ENCODE measurements around the gene USP49. TPM values are rescaled to one million over a fixed set of nuclear protein-coding genes. Genes with fewer than 3 reads are reported as not detected.

USP49 gene
- total and polyA plus RNA-seq, 2 of the 13 experiments (the other 11 are each of a cell fraction or from before 2014, with no cell fraction given) = 2.9 to 4.3 TPM

GRCh38 chr6:41937472-41937860, 42.3 kb upstream of the USP49 start:
- CTCF ChIA-PET (ENCODE audit: low intra/inter-chr PET ratio, low total read pairs) = interaction anchor here (1.1 kb wide), 1 partner anchor 12 kb away, joined by 3 read pairs; no protein-coding TSS in a partner anchor
- TF ChIP-seq ZKSCAN5 (CRISPR knock-in tag; IDR thresholded peaks at IDR 0.05) (no peak), ZNF367 (CRISPR knock-in tag; IDR thresholded peaks at IDR 0.05; ENCODE audit: borderline replicate concordance) (no peak), LCORL (IDR thresholded peaks at IDR 0.05) (no peak), LCORL (CRISPR knock-in tag; IDR thresholded peaks at IDR 0.05) (no peak), SRSF9 (IDR thresholded peaks at IDR 0.05; ENCODE audit: borderline replicate concordance, insufficient read depth, low read depth, low read length, poor library complexity, severe bottlenecking) (no peak), BORCS8-MEF2B (CRISPR knock-in tag; IDR thresholded peaks at IDR 0.05) (no peak), ZNF775 (CRISPR knock-in tag; IDR thresholded peaks at IDR 0.05; ENCODE audit: borderline replicate concordance) (no peak), ZFP90 (CRISPR knock-in tag; IDR thresholded peaks at IDR 0.05; ENCODE audit: borderline replicate concordance) (no peak), HCFC1 (IDR thresholded peaks at IDR 0.05; ENCODE audit: low read depth, low read length) (no peak), MIXL1 (CRISPR knock-in tag; IDR thresholded peaks at IDR 0.05) (no peak), SMAD1 (CRISPR knock-in tag; IDR thresholded peaks at IDR 0.05; ENCODE audit: borderline replicate concordance, low read depth) (no peak), ZBED4 (CRISPR knock-in tag; IDR thresholded peaks at IDR 0.05; ENCODE audit: borderline replicate concordance) (no peak)
- TF ChIP-seq, protein P1, sequence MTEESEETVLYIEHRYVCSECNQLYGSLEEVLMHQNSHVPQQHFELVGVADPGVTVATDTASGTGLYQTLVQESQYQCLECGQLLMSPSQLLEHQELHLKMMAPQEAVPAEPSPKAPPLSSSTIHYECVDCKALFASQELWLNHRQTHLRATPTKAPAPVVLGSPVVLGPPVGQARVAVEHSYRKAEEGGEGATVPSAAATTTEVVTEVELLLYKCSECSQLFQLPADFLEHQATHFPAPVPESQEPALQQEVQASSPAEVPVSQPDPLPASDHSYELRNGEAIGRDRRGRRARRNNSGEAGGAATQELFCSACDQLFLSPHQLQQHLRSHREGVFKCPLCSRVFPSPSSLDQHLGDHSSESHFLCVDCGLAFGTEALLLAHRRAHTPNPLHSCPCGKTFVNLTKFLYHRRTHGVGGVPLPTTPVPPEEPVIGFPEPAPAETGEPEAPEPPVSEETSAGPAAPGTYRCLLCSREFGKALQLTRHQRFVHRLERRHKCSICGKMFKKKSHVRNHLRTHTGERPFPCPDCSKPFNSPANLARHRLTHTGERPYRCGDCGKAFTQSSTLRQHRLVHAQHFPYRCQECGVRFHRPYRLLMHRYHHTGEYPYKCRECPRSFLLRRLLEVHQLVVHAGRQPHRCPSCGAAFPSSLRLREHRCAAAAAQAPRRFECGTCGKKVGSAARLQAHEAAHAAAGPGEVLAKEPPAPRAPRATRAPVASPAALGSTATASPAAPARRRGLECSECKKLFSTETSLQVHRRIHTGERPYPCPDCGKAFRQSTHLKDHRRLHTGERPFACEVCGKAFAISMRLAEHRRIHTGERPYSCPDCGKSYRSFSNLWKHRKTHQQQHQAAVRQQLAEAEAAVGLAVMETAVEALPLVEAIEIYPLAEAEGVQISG (CRISPR knock-in tag; IDR thresholded peaks at IDR 0.05) = no peak
- TF ChIP-seq, protein P2, sequence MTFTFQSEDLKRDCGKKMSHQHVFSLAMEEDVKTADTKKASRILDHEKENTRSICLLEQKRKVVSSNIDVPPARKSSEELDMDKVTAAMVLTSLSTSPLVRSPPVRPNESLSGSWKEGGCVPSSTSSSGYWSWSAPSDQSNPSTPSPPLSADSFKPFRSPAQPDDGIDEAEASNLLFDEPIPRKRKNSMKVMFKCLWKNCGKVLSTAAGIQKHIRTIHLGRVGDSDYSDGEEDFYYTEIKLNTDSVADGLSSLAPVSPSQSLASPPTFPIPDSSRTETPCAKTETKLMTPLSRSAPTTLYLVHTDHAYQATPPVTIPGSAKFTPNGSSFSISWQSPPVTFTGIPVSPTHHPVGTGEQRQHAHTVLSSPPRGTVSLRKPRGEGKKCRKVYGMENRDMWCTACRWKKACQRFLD (CRISPR knock-in tag; IDR thresholded peaks at IDR 0.05; ENCODE audit: borderline replicate concordance) = no peak
- TF ChIP-seq, protein P3, sequence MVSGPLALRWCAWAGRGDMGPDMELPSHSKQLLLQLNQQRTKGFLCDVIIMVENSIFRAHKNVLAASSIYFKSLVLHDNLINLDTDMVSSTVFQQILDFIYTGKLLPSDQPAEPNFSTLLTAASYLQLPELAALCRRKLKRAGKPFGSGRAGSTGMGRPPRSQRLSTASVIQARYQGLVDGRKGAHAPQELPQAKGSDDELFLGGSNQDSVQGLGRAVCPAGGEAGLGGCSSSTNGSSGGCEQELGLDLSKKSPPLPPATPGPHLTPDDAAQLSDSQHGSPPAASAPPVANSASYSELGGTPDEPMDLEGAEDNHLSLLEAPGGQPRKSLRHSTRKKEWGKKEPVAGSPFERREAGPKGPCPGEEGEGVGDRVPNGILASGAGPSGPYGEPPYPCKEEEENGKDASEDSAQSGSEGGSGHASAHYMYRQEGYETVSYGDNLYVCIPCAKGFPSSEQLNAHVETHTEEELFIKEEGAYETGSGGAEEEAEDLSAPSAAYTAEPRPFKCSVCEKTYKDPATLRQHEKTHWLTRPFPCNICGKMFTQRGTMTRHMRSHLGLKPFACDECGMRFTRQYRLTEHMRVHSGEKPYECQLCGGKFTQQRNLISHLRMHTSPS (CRISPR knock-in tag; IDR thresholded peaks at IDR 0.05; ENCODE audit: low read depth) = no peak

More at GRCh38 chr6:41937472-41937860, 42.3 kb upstream of the USP49 start:
- no peak overlapping the region for H3K4me2 ChIP-seq (ENCODE audit: low read depth, low read length)
- FAIRE-seq (no peak), DNase-seq (ENCODE audit: low spot score) (no peak), ATAC-seq (no peak)
- no peak overlapping the region for H3K9ac ChIP-seq (ENCODE audit: insufficient read depth, low read depth, low read length)
- intact Hi-C loops (cut with micrococcal nuclease; ENCODE audit: unreplicated experiment) (loop anchor here (5.0 kb wide), 1 partner anchor 155 kb away; the partner anchor contains the start of gene PRICKLE4), in situ Hi-C loops (cut with HindIII; ENCODE audit: extremely low pct_ligation_motif_present, low pct_unique_long_range_greater_than_20kb) (loop anchor here (5.0 kb wide), 1 partner anchor 105 kb away; no protein-coding TSS in a partner anchor)
- no peaks in the 10 kb centered on the region for H3K27me3 ChIP-seq (ENCODE audit: control insufficient read depth in 1 of 2, insufficient read depth in 2 of 2, low read length in 2 of 2)
- H4K20me1 ChIP-seq (ENCODE audit: insufficient read depth, low read length) = peaks cover 7% of the 10 kb centered on the region; the same call in 1 of the 2 replicates
- peaks cover 36% of the 10 kb centered on the region for H3K4me1 ChIP-seq (ENCODE audit: insufficient read depth, low read length)
- no peak overlapping the region for H2AFZ ChIP-seq (ENCODE audit: low read length)
- POLR2A ChIA-PET = interaction anchor here (7.4 kb wide), 1 partner anchor 16 kb away, joined by 45 read pairs; the partner anchor contains the start of genes BYSL and MED20
- peaks cover 12 to 23% of the 10 kb centered on the region in 2 experiments for H3K36me3 ChIP-seq (replicated peaks in 1 of 2; ENCODE audit: control insufficient read depth in 1 of 2, insufficient read depth in 2 of 2, low read length in 2 of 2)
- no peak overlapping the region for H3K4me3 ChIP-seq (replicated peaks in 1 of 3; ENCODE audit: insufficient read depth in 1 of 3, low read depth in 2 of 3, low read length in 3 of 3)
- no peak overlapping the region for H3K27ac ChIP-seq (ENCODE audit: extremely low read length, insufficient read depth, low read length)
- no peaks in the 10 kb centered on the region for H3K9me3 ChIP-seq (ENCODE audit: low read length)
- H3K79me2 ChIP-seq (ENCODE audit: insufficient read depth, low read length) = no peaks in the 10 kb centered on the region
- BruUV-seq (replicated peaks) = no TSS peak
- WGBS (ENCODE audit: low lambda C conversion rate) = 96% methylated on average over 2 of the region's 2 CpGs
